K562 (cell line): ENCODE measurements around the gene BRD7. TPM values are rescaled to one million over a fixed set of nuclear protein-coding genes. Genes with fewer than 3 reads are reported as not detected.

Experiments used
- ATF4 ChIP-seq: fragments of 450-650 bp; formaldehyde crosslinking; IDR thresholded peaks from 2 replicates; pipeline ENCODE4 v1.4.0; 2022; ENCODE audit warnings: mild to moderate bottlenecking, moderate library complexity
- CREB1 ChIP-seq, 2 experiments: sonication (generic) in 1 of 2; formaldehyde crosslinking in 1 of 2; IDR thresholded peaks; 2 replicates each; pipeline versions ENCODE4 v1.6.1 to v1.8.0; 2012 to 2022; ENCODE audit warnings: inconsistent platforms in 1 of 2, mild to moderate bottlenecking in 1 of 2, missing genetic modification reagents in 1 of 2, moderate library complexity in 1 of 2
- DNMT1 ChIP-seq: fragments of 450-650 bp; IDR thresholded peaks from 2 replicates; pipeline ENCODE4 v1.6.1; 2016; ENCODE audit warnings: antibody characterized with exemption, mild to moderate bottlenecking
- FOS ChIP-seq: IDR thresholded peaks from 3 replicates; pipeline ENCODE4 v1.6.1; 2011; ENCODE audit not compliant: insufficient read length; ENCODE audit errors: extremely low read depth
- GTF2B ChIP-seq: IDR thresholded peaks from 2 replicates; pipeline ENCODE4 v1.6.1; 2011; ENCODE audit not compliant: insufficient read length; ENCODE audit errors: extremely low read depth
- HMGN3 ChIP-seq: IDR thresholded peaks from 2 replicates; pipeline ENCODE4 v1.6.1; 2011; ENCODE audit warnings: borderline replicate concordance, low read depth, mild to moderate bottlenecking, mixed read lengths, low read length; ENCODE audit not compliant: insufficient read length; ENCODE audit errors: extremely low read depth
- ID3 ChIP-seq, 2 experiments: fragments of 250-450 bp in 1 of 2; fragments of 450-650 bp in 1 of 2; sonication (Bioruptor Pico) in 1 of 2; IDR thresholded peaks; 2 replicates each; pipeline versions ENCODE4 v1.6.1 to v1.8.0; 2016 to 2021; ENCODE audit warnings: mild to moderate bottlenecking in 2 of 2, moderate library complexity in 2 of 2, missing compliant biosample characterization in 1 of 2, missing genetic modification characterization in 1 of 2
- KAT8 ChIP-seq: fragments of 450-650 bp; IDR thresholded peaks from 2 replicates; pipeline ENCODE4 v1.6.1; 2016; ENCODE audit warnings: low read depth, mild to moderate bottlenecking
- NONO ChIP-seq, 2 experiments: fragments of 200-400 bp in 1 of 2; fragments of 450-650 bp in 1 of 2; formaldehyde crosslinking in 1 of 2; IDR thresholded peaks; 2 replicates each; pipeline ENCODE4 v1.6.1; 2017; ENCODE audit warnings: low read depth in 2 of 2, mild to moderate bottlenecking in 2 of 2, moderate library complexity in 2 of 2, low read length in 1 of 2
- TCF7 ChIP-seq: sonication (generic); IDR thresholded peaks from 2 replicates; pipeline ENCODE4 v1.6.1; 2016; ENCODE audit warnings: antibody characterized with exemption, borderline replicate concordance
- ZBTB5 ChIP-seq: fragments of 450-650 bp; IDR thresholded peaks from 2 replicates; pipeline ENCODE4 v1.6.1; 2017; ENCODE audit warnings: antibody characterized with exemption
- ZKSCAN3 ChIP-seq: fragments of 250-450 bp; sonication (Bioruptor Pico); IDR thresholded peaks from 2 replicates; pipeline ENCODE4 v1.4.0; 2020
- ZNF280B ChIP-seq: fragments of 250-450 bp; sonication (Bioruptor Pico); IDR thresholded peaks from 2 replicates; pipeline ENCODE4 v1.5.1; 2021; ENCODE audit warnings: mild to moderate bottlenecking
- ZNF592 ChIP-seq: fragments of 450-650 bp; IDR thresholded peaks from 2 replicates; pipeline ENCODE4 v1.6.1; 2017; ENCODE audit warnings: antibody characterized with exemption, mild to moderate bottlenecking
- ZNF76 ChIP-seq: fragments of 250-450 bp; sonication (Bioruptor Pico); IDR thresholded peaks from 2 replicates; pipeline ENCODE4 v1.4.0; 2020; ENCODE audit warnings: mild to moderate bottlenecking, moderate library complexity, borderline replicate concordance
- ZNF764 ChIP-seq: fragments of 250-450 bp; sonication (Bioruptor Pico); IDR thresholded peaks from 2 replicates; pipeline ENCODE4 v1.4.0; 2020; ENCODE audit warnings: low read depth, mild to moderate bottlenecking, moderate library complexity
- polyA plus RNA-seq, 8 experiments: library from polyadenylated mRNA; depleted of rRNA in 4 of 8; stranded (reverse) in 5 of 8; unstranded in 3 of 8; fragments of >200 nt; fragmentation: Nextera tagmentation in 2 of 8; fragmentation: Illumina TruSeq in 1 of 8; extraction: Ambion mirVana in 2 of 8; extraction: Trizol in 1 of 8; gene quantifications; 2 replicates each; pipeline versions ENCODE4 v1.2.1 to v1.2.3, GENCODE V29; 2011 to 2014; ENCODE audit warnings: inconsistent platforms in 1 of 8, missing spikeins in 1 of 8
- total RNA-seq, 7 experiments: library from RNA; depleted of rRNA in 6 of 7; stranded (reverse); fragments of >200 nt in 6 of 7; fragmentation: Illumina TruSeq in 2 of 7; extraction: Trizol in 2 of 7; gene quantifications; 2 replicates each; pipeline versions ENCODE4 v1.2.1 to v1.2.3, GENCODE V29; 2011 to 2021; ENCODE audit warnings: low replicate concordance in 1 of 7

BRD7 gene
- total and polyA plus RNA-seq, 9 of the 15 experiments (the other 6 are each of a cell fraction or from before 2014, with no cell fraction given) = 20.6 to 101 (median 68.7) TPM

- TF ChIP-seq ZBTB5 (no peak), ZNF592 (peak; percentile 81), ATF4 (CRISPR knock-in tag) (no peak), HMGN3 (peak; percentile 50), ZNF280B (CRISPR knock-in tag) (no peak), DNMT1 (no peak), ZKSCAN3 (no peak), ZNF764 (CRISPR knock-in tag) (no peak), ID3 (CRISPR knock-in tag; IDR thresholded peaks at IDR 0.05) (no peak), ID3 (tag; IDR thresholded peaks at IDR 0.05) (no peak), TCF7 (no peak), ZNF76 (CRISPR knock-in tag) (no peak), KAT8 (no peak), FOS (no peak), NONO (IDR thresholded peaks at IDR 0.05; ENCODE audit: low read depth in 2 of 2, low read length in 1 of 2) (no peak), GTF2B (no peak), CREB1 (IDR thresholded peaks at IDR 0.05) (no peak), CREB1 (CRISPR knock-in tag; IDR thresholded peaks at IDR 0.05) (peak; percentile 38; the same call in 1 of the 2 replicates)
Observed at GRCh38 chr16:50266337-50267091, 102.3 kb downstream of the BRD7 start, which contains the start of gene ADCY7 (continued).
